ENCODE measurements around the gene ATM.

Gene ATM

GRCh38 chr11:108222574-108223347 lies at the start of gene ATM, which contains the start of gene NPAT:
Gene ATM, plus strand, starts transcription at chr11:108223067. Its CDS starts 4,558 bp downstream, at chr11:108227625.
Gene NPAT, minus strand, starts transcription at chr11:108222638. Its CDS starts 102 bp downstream, at chr11:108222536.
- DNase-seq, result peak; percentile 100

- no peak for DNase-seq
These were observed 45.3 kb upstream of the ATM start for GRCh38 chr11:108177570-108177969.

GRCh38 chr11:108193725-108194124 lies 29.1 kb upstream of the ATM start:
- DNase-seq, result no peak

- no peak for DNase-seq
These were observed 26.0 kb upstream of the ATM start for GRCh38 chr11:108196901-108197300.

- no peak for DNase-seq
These were observed 25.5 kb upstream of the ATM start for GRCh38 chr11:108197351-108197750.

- no peak for DNase-seq
These were observed 24.0 kb upstream of the ATM start for GRCh38 chr11:108198833-108199232.

- no peak for DNase-seq
These were observed 23.2 kb upstream of the ATM start for GRCh38 chr11:108199446-108200321.

- no peak for DNase-seq
These were observed 19.8 kb upstream of the ATM start for GRCh38 chr11:108203075-108203474.

GRCh38 chr11:108204376-108204775 lies 18.5 kb upstream of the ATM start:
- no peak for DNase-seq

GRCh38 chr11:108204929-108205499 lies 17.9 kb upstream of the ATM start:
- no peak for DNase-seq

GRCh38 chr11:108206171-108206570 lies 16.7 kb upstream of the ATM start:
- DNase-seq, result no peak

GRCh38 chr11:108206969-108207682 lies 15.7 kb upstream of the ATM start:
- DNase-seq, result no peak

- DNase-seq, result no peak
These were observed 15.2 kb upstream of the ATM start for GRCh38 chr11:108207683-108208060.

GRCh38 chr11:108210441-108210840 lies 12.4 kb upstream of the ATM start:
- DNase-seq, result no peak

- no peak for DNase-seq
These were observed 9.1 kb upstream of the ATM start for GRCh38 chr11:108213784-108214183.

- DNase-seq, result no peak
These were observed 5.9 kb upstream of the ATM start for GRCh38 chr11:108216988-108217387.

- DNase-seq, result no peak
These were observed 4.4 kb upstream of the ATM start for GRCh38 chr11:108218455-108218854.

GRCh38 chr11:108218912-108219783 lies 3.7 kb upstream of the ATM start:
- no peak for DNase-seq

GRCh38 chr11:108220721-108221336 lies 2.0 kb upstream of the ATM start:
- DNase-seq, result no peak

- DNase-seq, result no peak
These were observed 1.5 kb upstream of the ATM start for GRCh38 chr11:108221371-108221770.

GRCh38 chr11:108221911-108222573 lies 825 bp upstream of the ATM start:
- no peak for DNase-seq

All from left hindlimb (tissue), 1 donor.